GM12872 (cell line): ENCODE measurements around the gene MFSD6L.

Experiments used
- CTCF ChIP-seq: IDR thresholded peaks from 3 replicates; pipeline ENCODE4 v1.5.1; 2011; ENCODE audit warnings: low read depth, mild to moderate bottlenecking, low read length, moderate library complexity; ENCODE audit not compliant: insufficient read depth

Gene MFSD6L

GRCh38 chr17:8803531-8804420 lies 4.6 kb upstream of the MFSD6L start:
- 0 out of 3 replicates have a peak, but pooled peaks have one; percentile 18 for TF ChIP-seq CTCF

DNA sequence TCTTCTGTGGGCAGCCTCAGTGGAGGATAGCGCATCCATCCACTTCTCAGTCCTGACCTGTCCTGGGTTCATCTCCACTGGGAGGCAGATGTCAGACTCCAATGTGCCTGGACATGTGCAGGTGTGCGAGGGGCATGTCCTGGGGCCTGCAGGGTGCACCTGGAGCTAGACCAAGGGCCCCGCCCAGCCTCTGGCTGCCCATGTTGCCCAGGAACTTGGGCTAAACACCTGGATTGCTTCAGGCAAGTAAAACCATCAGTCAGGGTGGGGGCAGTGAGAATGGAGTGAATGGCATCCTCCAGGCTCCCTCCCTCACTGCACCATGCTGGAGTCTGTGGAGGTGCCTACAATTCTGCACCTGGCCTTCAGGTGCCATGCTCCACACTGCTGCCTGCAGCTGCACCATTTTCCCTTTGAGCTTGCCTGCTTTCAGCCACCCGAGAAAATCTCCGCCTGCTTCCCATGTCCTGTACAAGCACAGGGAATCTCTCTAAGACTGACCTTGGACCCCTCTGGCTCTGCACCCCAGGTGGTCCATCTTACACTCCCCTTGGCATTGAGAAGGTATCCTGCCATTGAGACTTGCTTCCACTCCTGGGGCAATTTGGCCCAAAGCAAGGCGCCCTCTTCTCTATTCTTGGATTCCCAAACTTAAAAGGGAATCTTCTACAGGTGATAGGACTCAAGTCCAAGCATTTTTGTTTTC lies 2.1 kb upstream of the MFSD6L start:
- TF ChIP-seq CTCF: no peak

DNA sequence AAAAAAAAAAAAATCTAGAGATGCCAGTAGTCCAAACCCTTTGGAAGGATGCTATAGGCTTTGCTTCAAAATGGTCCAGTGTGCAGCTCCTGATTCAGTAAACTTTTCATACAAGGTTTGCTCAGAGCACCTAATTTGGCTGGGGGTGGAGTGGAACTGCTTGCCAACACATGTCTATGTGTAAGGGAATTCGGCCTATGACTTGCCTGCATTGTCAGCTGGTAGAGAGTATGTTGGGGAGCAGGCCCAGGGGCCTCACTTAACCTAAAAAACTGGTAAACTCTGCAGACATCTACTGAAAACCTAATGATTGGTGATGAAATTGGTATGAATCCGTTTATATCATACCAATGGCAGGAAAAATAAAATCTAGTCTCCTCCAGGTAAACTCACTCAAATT lies 1.5 kb upstream of the MFSD6L start:
- no peak for TF ChIP-seq CTCF

DNA sequence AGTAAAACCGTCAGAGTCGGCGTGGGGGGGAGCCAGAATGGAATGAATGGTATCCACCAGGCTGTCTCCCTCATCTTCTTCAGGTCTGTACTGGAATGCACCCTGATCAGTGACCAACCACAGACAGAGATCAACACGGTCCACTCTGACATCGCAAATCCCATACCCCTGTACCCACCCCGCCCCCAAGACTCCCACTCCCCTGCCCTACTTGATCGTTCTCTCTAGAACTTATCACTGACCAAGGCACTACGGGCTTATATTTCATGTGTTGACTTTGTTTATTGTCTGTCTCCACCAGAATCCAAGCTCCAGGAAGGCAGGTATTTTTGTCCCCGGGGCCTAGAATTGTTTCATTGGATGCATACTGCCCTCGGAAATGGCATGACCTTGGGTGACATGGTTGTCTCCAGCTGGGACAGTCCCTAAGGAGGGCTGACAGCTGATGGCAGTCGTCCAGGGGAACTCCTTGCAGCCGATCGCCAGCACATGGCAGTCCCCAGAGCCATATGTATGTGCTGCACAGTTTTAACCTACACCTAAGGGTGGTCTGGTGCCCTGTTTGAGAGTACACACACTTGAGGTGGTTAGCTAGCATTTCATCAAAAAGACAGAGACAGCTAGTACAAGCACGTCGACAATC lies 526 bp upstream of the MFSD6L start:
- TF ChIP-seq CTCF: no peak

GRCh38 chr17:8798176-8798845 lies 854 bp downstream of the MFSD6L start:
- TF ChIP-seq CTCF: no peak

- no peak for TF ChIP-seq CTCF
Measured at GRCh38 chr17:8797621-8798175, 1.5 kb downstream of the MFSD6L start.
